Neuron (in vitro differentiated cells): Measurements from ENCODE around the gene WNT7A.
"Not testable (repeated sequence)": the region's sequence is repeated elsewhere in the genome, so short reads cannot be mapped to it uniquely, and the experiment has no call there.

ENCODE experiments used
- H2AFZ ChIP-seq: one replicate; pipeline ENCODE4 v1.6.1; 2013; ENCODE audit warnings: low read depth, mild to moderate bottlenecking, inconsistent platforms, low read length, moderate library complexity
- H3K27me3 ChIP-seq: one replicate; pipeline ENCODE4 v1.6.1; 2013; ENCODE audit warnings: low read length; ENCODE audit not compliant: insufficient read depth
- H3K36me3 ChIP-seq: one replicate; pipeline ENCODE4 v1.6.1; 2013; ENCODE audit warnings: low read length; ENCODE audit not compliant: insufficient read depth
- H3K4me1 ChIP-seq: one replicate; pipeline ENCODE4 v1.6.1; 2013; ENCODE audit warnings: low read length; ENCODE audit not compliant: insufficient read depth
- H3K4me3 ChIP-seq: 2 replicates; pipeline ENCODE4 v1.5.1; 2013; ENCODE audit warnings: mild to moderate bottlenecking, low read length, moderate library complexity
- H3K9me3 ChIP-seq: one replicate; pipeline ENCODE4 v1.6.1; 2013; ENCODE audit warnings: low read length

WNT7A gene

GRCh38 chr3:13879946-13880810, at the start of gene WNT7A:
Gene WNT7A, minus strand, starts transcription at chr3:13880071. Its CDS starts 255 bp downstream, at chr3:13879816.
- Histone ChIP-seq H3K4me3 (peak within 1 kb of the TSS; percentile 81), H3K4me1 (peaks cover 20% of the 10 kb centered on the region), H3K9me3 (peaks cover 8% of the 10 kb centered on the region), H3K36me3 (peaks cover 14% of the 10 kb centered on the region), H2AFZ (peak within 1 kb of the TSS; percentile 14), H3K27me3 (peaks cover 15% of the 10 kb centered on the region)

- H2AFZ ChIP-seq, H3K27me3 ChIP-seq, H3K4me3 ChIP-seq, H3K9me3 ChIP-seq, H3K36me3 ChIP-seq, H3K4me1 ChIP-seq: not testable (repeated sequence)
Observed at GRCh38 chr3:13928741-13929140, 48.9 kb upstream of the WNT7A start.

- H3K36me3 ChIP-seq, result no peaks in the 10 kb centered on the region
- H3K9me3 ChIP-seq, result no peaks in the 10 kb centered on the region
- H3K4me1 ChIP-seq, result no peaks in the 10 kb centered on the region
- no peaks in the 10 kb centered on the region for H3K27me3 ChIP-seq
- H2AFZ ChIP-seq, result no peak overlapping the region
- no peak overlapping the region for H3K4me3 ChIP-seq
Observed at GRCh38 chr3:13927295-13927694, 47.4 kb upstream of the WNT7A start.

- no peaks in the 10 kb centered on the region for H3K36me3 ChIP-seq
- H3K9me3 ChIP-seq, result no peaks in the 10 kb centered on the region
- H3K4me3 ChIP-seq, result no peak overlapping the region
Observed at GRCh38 chr3:13916375-13916774, 36.5 kb upstream of the WNT7A start.

GRCh38 chr3:13902648-13903238, 22.9 kb upstream of the WNT7A start:
- Histone ChIP-seq H3K4me3 (no peak overlapping the region), H3K4me1 (no peaks in the 10 kb centered on the region), H2AFZ (no peak overlapping the region), H3K36me3 (no peaks in the 10 kb centered on the region), H3K27me3 (no peaks in the 10 kb centered on the region), H3K9me3 (peaks cover 22% of the 10 kb centered on the region)

More at GRCh38 chr3:13916375-13916774, 36.5 kb upstream of the WNT7A start:
- H2AFZ ChIP-seq, result no peak overlapping the region
- no peaks in the 10 kb centered on the region for H3K4me1 ChIP-seq
- H3K27me3 ChIP-seq, result no peaks in the 10 kb centered on the region

GRCh38 chr3:13901935-13902584, 22.2 kb upstream of the WNT7A start:
- Histone ChIP-seq H3K4me1 (no peaks in the 10 kb centered on the region), H3K36me3 (no peaks in the 10 kb centered on the region), H3K4me3 (no peak overlapping the region), H3K27me3 (no peaks in the 10 kb centered on the region), H2AFZ (no peak overlapping the region), H3K9me3 (peaks cover 20% of the 10 kb centered on the region)

- Histone ChIP-seq H3K4me1 (peaks cover 6% of the 10 kb centered on the region), H3K4me3 (no peak overlapping the region), H3K36me3 (no peaks in the 10 kb centered on the region), H3K9me3 (peaks cover 12% of the 10 kb centered on the region), H3K27me3 (peaks cover 6% of the 10 kb centered on the region), H2AFZ (no peak overlapping the region)
Observed at GRCh38 chr3:13898346-13898745, 18.5 kb upstream of the WNT7A start.

GRCh38 chr3:13896473-13897154, 16.7 kb upstream of the WNT7A start:
- H3K9me3 ChIP-seq, result peaks cover 12% of the 10 kb centered on the region
- H3K27me3 ChIP-seq, result peaks cover 6% of the 10 kb centered on the region
- H2AFZ ChIP-seq, result no peak overlapping the region
- H3K4me1 ChIP-seq, result peaks cover 6% of the 10 kb centered on the region
- no peak overlapping the region for H3K4me3 ChIP-seq
- no peaks in the 10 kb centered on the region for H3K36me3 ChIP-seq

- peaks cover 6% of the 10 kb centered on the region for H3K27me3 ChIP-seq
- H3K9me3 ChIP-seq, result peaks cover 7% of the 10 kb centered on the region
Observed at GRCh38 chr3:13895155-13896105, 15.6 kb upstream of the WNT7A start.

GRCh38 chr3:13894807-13895154, 14.9 kb upstream of the WNT7A start:
- peak overlapping the region; percentile 50 for H3K4me3 ChIP-seq

More at GRCh38 chr3:13895155-13896105, 15.6 kb upstream of the WNT7A start:
- Histone ChIP-seq H3K4me1 (peaks cover 6% of the 10 kb centered on the region), H3K36me3 (no peaks in the 10 kb centered on the region), H3K4me3 (peak overlapping the region; percentile 50), H2AFZ (peak overlapping the region; percentile 79)

GRCh38 chr3:13894096-13894806, 14.4 kb upstream of the WNT7A start:
- Histone ChIP-seq H3K9me3 (peaks cover 3% of the 10 kb centered on the region), H3K27me3 (peaks cover 9% of the 10 kb centered on the region), H3K4me3 (no peak overlapping the region), H3K4me1 (peaks cover 6% of the 10 kb centered on the region), H2AFZ (no peak overlapping the region), H3K36me3 (no peaks in the 10 kb centered on the region)

More at GRCh38 chr3:13894807-13895154, 14.9 kb upstream of the WNT7A start:
- Histone ChIP-seq H3K4me1 (peaks cover 6% of the 10 kb centered on the region), H3K9me3 (peaks cover 6% of the 10 kb centered on the region), H3K36me3 (no peaks in the 10 kb centered on the region), H2AFZ (peak overlapping the region; percentile 79), H3K27me3 (peaks cover 9% of the 10 kb centered on the region)
